ENCODE data around the gene AGMO. TPM values are rescaled to one million over a fixed set of nuclear protein-coding genes. Genes with fewer than 3 reads are reported as not detected.

Gene AGMO
- total RNA-seq, 2 experiments from 2014 or later = not detected

Other genes with a start within 250 kb of the AGMO start
- gene MEOX2, start 124.7 kb upstream of the AGMO start, total RNA-seq = not detected

Data from activated naive CD8-positive, alpha-beta T cell treated with anti-CD3 and anti-CD28 coated beads for 36 hours (primary cell).